GM10248 (cell line): ENCODE data around the gene DDR2.

ENCODE experiments used
- CTCF ChIA-PET: fragments of 300-600 bp; sonication (Branson Sonifier 250); formaldehyde crosslinking; extraction: SDS; loops from one replicate; lab custom pipeline; 2021; ENCODE audit warnings: antibody characterized with exemption; lab: Yijun Ruan, JAX
- POLR2A ChIA-PET: fragments of 350-650 bp; sonication (Branson Sonifier 250); formaldehyde crosslinking; extraction: SDS; loops from one replicate; lab custom pipeline; 2020; ENCODE audit warnings: antibody characterized with exemption; lab: Yijun Ruan, JAX
- DNase-seq: peaks from one replicate; pipeline ENCODE4 v3.0.0; 2012; ENCODE audit errors: extremely low spot score
- TF ChIP-seq, protein P1 (sequence below): IDR thresholded peaks from 2 replicates; pipeline ENCODE4 v1.5.1; 2012; ENCODE audit warnings: mild to moderate bottlenecking, low read depth; ENCODE audit errors: extremely low read depth, missing control alignments, control extremely low read depth

Gene DDR2

GRCh38 chr1:162706606-162707005 is 74.3 kb downstream of the DDR2 start:
- DNase-seq: no peak
- ChIA-PET CTCF (no interaction called here), POLR2A (no interaction called here)
- TF ChIP-seq, protein P1, sequence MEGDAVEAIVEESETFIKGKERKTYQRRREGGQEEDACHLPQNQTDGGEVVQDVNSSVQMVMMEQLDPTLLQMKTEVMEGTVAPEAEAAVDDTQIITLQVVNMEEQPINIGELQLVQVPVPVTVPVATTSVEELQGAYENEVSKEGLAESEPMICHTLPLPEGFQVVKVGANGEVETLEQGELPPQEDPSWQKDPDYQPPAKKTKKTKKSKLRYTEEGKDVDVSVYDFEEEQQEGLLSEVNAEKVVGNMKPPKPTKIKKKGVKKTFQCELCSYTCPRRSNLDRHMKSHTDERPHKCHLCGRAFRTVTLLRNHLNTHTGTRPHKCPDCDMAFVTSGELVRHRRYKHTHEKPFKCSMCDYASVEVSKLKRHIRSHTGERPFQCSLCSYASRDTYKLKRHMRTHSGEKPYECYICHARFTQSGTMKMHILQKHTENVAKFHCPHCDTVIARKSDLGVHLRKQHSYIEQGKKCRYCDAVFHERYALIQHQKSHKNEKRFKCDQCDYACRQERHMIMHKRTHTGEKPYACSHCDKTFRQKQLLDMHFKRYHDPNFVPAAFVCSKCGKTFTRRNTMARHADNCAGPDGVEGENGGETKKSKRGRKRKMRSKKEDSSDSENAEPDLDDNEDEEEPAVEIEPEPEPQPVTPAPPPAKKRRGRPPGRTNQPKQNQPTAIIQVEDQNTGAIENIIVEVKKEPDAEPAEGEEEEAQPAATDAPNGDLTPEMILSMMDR: no peak

DNA sequence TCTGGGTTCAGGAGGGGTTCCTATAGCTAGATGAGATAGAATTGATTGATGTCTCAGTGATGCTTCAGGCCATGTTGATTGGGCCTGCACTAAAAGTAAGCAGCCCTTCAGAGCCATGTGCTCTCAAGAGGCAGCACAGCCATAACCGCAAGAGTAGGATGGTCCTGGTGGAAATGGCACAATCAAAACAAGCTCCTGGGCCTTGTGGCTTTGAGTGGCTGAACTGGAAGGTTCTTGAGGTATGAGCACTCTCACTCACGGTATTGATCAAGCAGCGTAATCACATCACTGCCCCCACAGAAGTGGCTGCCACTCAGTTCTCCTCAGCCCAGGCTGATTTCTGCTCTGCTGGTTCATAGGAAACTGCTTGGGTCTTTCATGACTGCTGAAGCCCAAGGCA is 76.0 kb downstream of the DDR2 start:
- CTCF ChIA-PET: no interaction called here
- no peak for DNase-seq
- TF ChIP-seq, protein P1: no peak
- POLR2A ChIA-PET: no interaction called here

GRCh38 chr1:162709132-162709860 is 77.0 kb downstream of the DDR2 start:
- DNase-seq: no peak
- ChIA-PET POLR2A (no interaction called here), CTCF (interaction anchor here (0.9 to 1.3 kb wide), 5 partner anchors 10 to 74 kb away, joined by 3 read pairs; no protein-coding TSS in a partner anchor)
- TF ChIP-seq, protein P1: no peak

GRCh38 chr1:162709870-162710269 is 77.6 kb downstream of the DDR2 start:
- POLR2A ChIA-PET: no interaction called here
- TF ChIP-seq, protein P1: no peak
- DNase-seq: no peak
- CTCF ChIA-PET: interaction anchor here (0.9 to 1.4 kb wide), 7 partner anchors 10 to 75 kb away, joined by 3 to 4 read pairs (median 3); no protein-coding TSS in a partner anchor

DNA sequence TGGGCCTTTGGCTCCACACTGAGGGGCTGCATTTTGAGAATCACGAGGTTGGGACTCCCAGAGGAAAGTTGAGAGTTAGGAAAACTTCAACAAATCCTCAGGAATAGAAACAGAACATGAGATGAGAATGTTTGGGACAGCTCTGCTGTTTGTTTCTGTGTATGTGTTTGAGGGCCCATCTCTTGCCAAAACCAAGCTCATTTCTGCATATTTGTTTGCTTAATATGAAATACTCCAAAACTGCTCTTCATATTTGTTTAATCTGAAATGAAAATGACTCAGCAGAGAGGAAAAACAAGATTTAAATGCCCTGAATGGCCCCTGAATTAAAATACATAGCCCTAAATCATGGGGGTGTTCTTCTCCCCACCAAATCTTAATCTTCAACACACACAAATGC is 78.1 kb downstream of the DDR2 start:
- ChIA-PET CTCF (interaction anchor here (0.8 to 1.4 kb wide), 6 partner anchors 11 to 49 kb away, joined by 3 to 4 read pairs (median 3); no protein-coding TSS in a partner anchor), POLR2A (no interaction called here)
- DNase-seq: no peak
- TF ChIP-seq, protein P1: no peak

- CTCF ChIA-PET: interaction anchor here (0.8 to 1.5 kb wide), 4 partner anchors 10 to 25 kb away, joined by 3 to 5 read pairs (median 4); no protein-coding TSS in a partner anchor
These were observed 78.7 kb downstream of the DDR2 start for GRCh38 chr1:162710780-162711465.

More at GRCh38 chr1:162710780-162711465, 78.7 kb downstream of the DDR2 start:
- DNase-seq: no peak
- POLR2A ChIA-PET: no interaction called here
- TF ChIP-seq, protein P1: no peak
